HEK293 (cell line): Measurements from ENCODE around the gene KCNJ1.

Experiments used
- ATF2 ChIP-seq: fragments of 450-650 bp; formaldehyde crosslinking; IDR thresholded peaks from 2 replicates; pipeline ENCODE4 v1.5.1; 2016; ENCODE audit warnings: missing biosample characterization, missing genetic modification characterization, low read depth
- CTCF ChIP-seq: fragments of 450-650 bp; formaldehyde crosslinking; IDR thresholded peaks from 2 replicates; pipeline ENCODE4 v1.5.1; 2016; ENCODE audit warnings: missing biosample characterization, missing genetic modification characterization
- MEIS1 ChIP-seq: sonication (generic); formaldehyde crosslinking; IDR thresholded peaks from 2 replicates; pipeline ENCODE4 v1.8.1; 2022; ENCODE audit warnings: missing genetic modification reagents, mild to moderate bottlenecking, borderline replicate concordance
- PBX3 ChIP-seq: sonication (generic); formaldehyde crosslinking; IDR thresholded peaks from 2 replicates; pipeline ENCODE4 v1.8.1; 2022; ENCODE audit warnings: mild to moderate bottlenecking, moderate library complexity, missing genetic modification reagents
- TCF7L2 ChIP-seq: IDR thresholded peaks from 2 replicates; pipeline ENCODE4 v1.6.1; 2011; ENCODE audit warnings: low read depth, mild to moderate bottlenecking, inconsistent platforms, low read length, moderate library complexity, borderline replicate concordance
- ZNF132 ChIP-seq: fragments of 450-650 bp; formaldehyde crosslinking; IDR thresholded peaks from 2 replicates; pipeline ENCODE4 v1.5.1; 2017; ENCODE audit warnings: missing biosample characterization, missing genetic modification characterization, borderline replicate concordance
- ZNF174 ChIP-seq: fragments of 450-650 bp; formaldehyde crosslinking; IDR thresholded peaks from 2 replicates; pipeline ENCODE4 v1.5.0; 2017; ENCODE audit warnings: missing biosample characterization, mild to moderate bottlenecking, missing genetic modification characterization
- ZNF416 ChIP-seq: fragments of 450-650 bp; formaldehyde crosslinking; IDR thresholded peaks from 2 replicates; pipeline ENCODE4 v1.5.1; 2016; ENCODE audit warnings: missing biosample characterization, missing genetic modification characterization
- ZNF449 ChIP-seq: fragments of 450-650 bp; formaldehyde crosslinking; IDR thresholded peaks from 2 replicates; pipeline ENCODE4 v1.5.1; 2017; ENCODE audit warnings: missing biosample characterization, mild to moderate bottlenecking, missing genetic modification characterization, moderate library complexity
- ZNF561 ChIP-seq: fragments of 450-650 bp; IDR thresholded peaks from 2 replicates; pipeline ENCODE4 v1.5.1; 2018; ENCODE audit warnings: missing biosample characterization, missing genetic modification characterization, borderline replicate concordance

GRCh38 chr11:128828350-128828749, 38.7 kb downstream of the KCNJ1 start:
- no peak for TF ChIP-seq ZNF449 (tag by site-specific recombination)
- TF ChIP-seq CTCF (tag by site-specific recombination): no peak
- TF ChIP-seq TCF7L2: no peak
- TF ChIP-seq ATF2 (tag by site-specific recombination): no peak
- no peak for TF ChIP-seq ZNF174 (tag by site-specific recombination)
- no peak for TF ChIP-seq ZNF416
- TF ChIP-seq MEIS1: no peak
- no peak for TF ChIP-seq ZNF132
- no peak for TF ChIP-seq ZNF561 (tag by site-specific recombination)
- TF ChIP-seq PBX3 (CRISPR knock-in tag): no peak
